ENCODE measurements around the gene FOXN3. TPM values are rescaled to one million over a fixed set of nuclear protein-coding genes. Genes with fewer than 3 reads are reported as not detected.

Gene FOXN3
- total and polyA plus RNA-seq, 2 donors (not counting 3 experiments of a cell fraction or from before 2014, with no cell fraction given), result 16.9 to 41.8 TPM

DNA sequence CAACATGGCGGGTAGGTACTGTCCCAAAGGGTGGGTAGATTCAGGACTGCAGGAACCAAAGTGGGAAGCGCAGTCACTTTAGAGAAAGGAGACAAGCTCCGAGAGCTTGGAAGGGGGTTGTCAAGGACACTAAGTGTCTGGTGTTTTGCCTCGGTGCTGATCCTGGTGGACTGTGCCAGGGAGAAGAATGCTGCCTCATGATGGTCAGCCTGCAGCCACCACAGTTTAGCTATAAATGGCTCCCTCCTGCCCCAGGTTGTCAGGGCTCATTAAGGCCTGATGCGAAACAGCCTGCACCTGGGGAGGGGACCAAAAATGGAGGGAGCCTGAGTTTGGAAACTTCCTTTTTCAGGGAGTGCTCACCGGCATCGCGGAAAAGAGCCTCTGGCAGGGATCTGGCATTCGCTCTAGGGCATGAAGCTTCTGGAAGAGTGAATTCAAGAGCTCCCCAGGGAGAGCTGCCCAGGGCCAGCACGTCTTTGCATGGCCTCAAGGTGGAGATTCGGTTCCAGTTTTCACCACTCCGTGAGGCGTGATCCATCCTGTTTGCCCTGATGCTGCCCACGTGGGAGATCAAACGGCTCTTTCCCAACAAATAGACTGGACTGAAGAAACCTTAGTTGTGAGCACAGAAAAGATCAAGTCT lies 164.0 kb downstream of the FOXN3 start:
- H3K79me2 ChIP-seq (ENCODE audit: control insufficient read depth, insufficient read depth, low read length), result no peaks in the 10 kb centered on the region
- H3K4me1 ChIP-seq (ENCODE audit: control insufficient read depth, extremely low read depth, insufficient read depth, low read length), result no peaks in the 10 kb centered on the region
- H4K20me1 ChIP-seq (replicated peaks; ENCODE audit: control insufficient read depth, extremely low read depth, insufficient read depth, low read length), result no peaks in the 10 kb centered on the region
- ChIA-PET CTCF (no interaction called here), POLR2A (no interaction called here)
- H3K4me2 ChIP-seq (ENCODE audit: insufficient read depth, low read length), result no peak overlapping the region
- DNase-seq (ENCODE audit: low read depth, low spot score) (no peak), FAIRE-seq (no peak)
- dilution Hi-C loops (cut with MboI; ENCODE audit: extremely low pct_ligation_motif_present, low sequenced_read_pairs) (no loop called here), intact Hi-C loops (cut with micrococcal nuclease) (no loop called here)
- no peaks in the 10 kb centered on the region for H3K9me3 ChIP-seq (replicated peaks; ENCODE audit: control insufficient read depth, insufficient read depth, low read length)
- no peak overlapping the region for H3K9ac ChIP-seq (replicated peaks; ENCODE audit: extremely low read depth, insufficient read depth, low read length)
- BruUV-seq (replicated peaks), result no TSS peak
- no peaks in the 10 kb centered on the region for H3K9me1 ChIP-seq (replicated peaks; ENCODE audit: control insufficient read depth, extremely low read depth, insufficient read depth, low read length)
- TF ChIP-seq, protein P1, sequence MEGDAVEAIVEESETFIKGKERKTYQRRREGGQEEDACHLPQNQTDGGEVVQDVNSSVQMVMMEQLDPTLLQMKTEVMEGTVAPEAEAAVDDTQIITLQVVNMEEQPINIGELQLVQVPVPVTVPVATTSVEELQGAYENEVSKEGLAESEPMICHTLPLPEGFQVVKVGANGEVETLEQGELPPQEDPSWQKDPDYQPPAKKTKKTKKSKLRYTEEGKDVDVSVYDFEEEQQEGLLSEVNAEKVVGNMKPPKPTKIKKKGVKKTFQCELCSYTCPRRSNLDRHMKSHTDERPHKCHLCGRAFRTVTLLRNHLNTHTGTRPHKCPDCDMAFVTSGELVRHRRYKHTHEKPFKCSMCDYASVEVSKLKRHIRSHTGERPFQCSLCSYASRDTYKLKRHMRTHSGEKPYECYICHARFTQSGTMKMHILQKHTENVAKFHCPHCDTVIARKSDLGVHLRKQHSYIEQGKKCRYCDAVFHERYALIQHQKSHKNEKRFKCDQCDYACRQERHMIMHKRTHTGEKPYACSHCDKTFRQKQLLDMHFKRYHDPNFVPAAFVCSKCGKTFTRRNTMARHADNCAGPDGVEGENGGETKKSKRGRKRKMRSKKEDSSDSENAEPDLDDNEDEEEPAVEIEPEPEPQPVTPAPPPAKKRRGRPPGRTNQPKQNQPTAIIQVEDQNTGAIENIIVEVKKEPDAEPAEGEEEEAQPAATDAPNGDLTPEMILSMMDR (IDR thresholded peaks at IDR 0.05; ENCODE audit: extremely low read depth in 1 of 2, insufficient read depth in 1 of 2, low read depth in 1 of 2, low read length in 2 of 2), result peak in 1 of 2 donors; percentile 3
- TF ChIP-seq EZH2 (IDR thresholded peaks at IDR 0.05; ENCODE audit: borderline replicate concordance, low read depth, low read length, severe bottlenecking) (no peak), POLR2A (IDR thresholded peaks at IDR 0.05; ENCODE audit: low read depth, low read length) (no peak), FOS (IDR thresholded peaks at IDR 0.05; ENCODE audit: borderline replicate concordance, insufficient read depth, low read length) (no peak)
- no peaks in the 10 kb centered on the region for H3K36me3 ChIP-seq (ENCODE audit: control insufficient read depth in 2 of 2, extremely low read depth in 1 of 2, insufficient read depth in 2 of 2, low read length in 2 of 2)
- no peak overlapping the region for H3K4me3 ChIP-seq (replicated peaks in 1 of 3; ENCODE audit: insufficient read depth in 1 of 3, low read depth in 1 of 3, low read length in 3 of 3)
- H3K27me3 ChIP-seq (ENCODE audit: control insufficient read depth in 2 of 2, insufficient read depth in 2 of 2, low read length in 2 of 2), result no peaks in the 10 kb centered on the region
- H3K27ac ChIP-seq (ENCODE audit: insufficient read depth, low read depth, low read length), result no peak overlapping the region
- no peak overlapping the region for H2AFZ ChIP-seq (ENCODE audit: low read depth, low read length)

DNA sequence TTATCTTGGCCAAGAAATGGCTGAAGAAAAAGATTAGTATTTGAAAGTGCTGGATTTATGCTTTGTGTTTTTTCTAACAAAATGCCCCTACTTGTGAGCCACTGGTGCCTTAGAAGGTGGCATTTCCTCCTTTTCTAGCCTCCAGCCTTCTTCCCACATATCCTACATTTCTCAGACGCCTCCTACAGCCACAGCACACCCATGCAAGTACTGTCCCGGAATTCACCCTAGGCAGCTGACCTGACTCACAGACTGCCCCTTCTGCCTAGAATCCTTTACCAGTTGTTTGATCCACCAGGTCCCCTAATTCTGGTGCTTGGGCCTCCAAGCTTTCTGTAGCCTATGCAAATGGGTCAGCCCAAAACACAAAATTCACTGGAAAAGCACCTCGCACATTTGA lies 166.0 kb downstream of the FOXN3 start:
- H3K9ac ChIP-seq (replicated peaks; ENCODE audit: extremely low read depth, insufficient read depth, low read length), result no peak overlapping the region
- FAIRE-seq, result no peak
- H3K4me1 ChIP-seq (ENCODE audit: control insufficient read depth, extremely low read depth, insufficient read depth, low read length), result no peaks in the 10 kb centered on the region
- no peak overlapping the region for H3K4me2 ChIP-seq (ENCODE audit: insufficient read depth, low read length)
- no peaks in the 10 kb centered on the region for H3K36me3 ChIP-seq (ENCODE audit: control insufficient read depth in 2 of 2, extremely low read depth in 1 of 2, insufficient read depth in 2 of 2, low read length in 2 of 2)
- ChIA-PET POLR2A (no interaction called here), CTCF (no interaction called here)
- no peak for DNase-seq (ENCODE audit: low read depth, low spot score)
- H2AFZ ChIP-seq (ENCODE audit: low read depth, low read length), result no peak overlapping the region
- intact Hi-C loops (cut with micrococcal nuclease) (no loop called here), dilution Hi-C loops (cut with MboI; ENCODE audit: extremely low pct_ligation_motif_present, low sequenced_read_pairs) (no loop called here)
- no peaks in the 10 kb centered on the region for H3K9me1 ChIP-seq (replicated peaks; ENCODE audit: control insufficient read depth, extremely low read depth, insufficient read depth, low read length)
- H3K27me3 ChIP-seq (ENCODE audit: control insufficient read depth in 2 of 2, insufficient read depth in 2 of 2, low read length in 2 of 2), result no peaks in the 10 kb centered on the region
- TF ChIP-seq POLR2AphosphoS5 (IDR thresholded peaks at IDR 0.05; ENCODE audit: insufficient read depth, low read depth, low read length) (no peak), GATA2 (IDR thresholded peaks at IDR 0.05; ENCODE audit: insufficient read depth, insufficient read length, low read depth, low read length) (no peak), MYC (IDR thresholded peaks at IDR 0.05; ENCODE audit: low read depth, low read length) (no peak), POLR2A (IDR thresholded peaks at IDR 0.05; ENCODE audit: low read depth, low read length) (no peak), EZH2 (IDR thresholded peaks at IDR 0.05; ENCODE audit: borderline replicate concordance, low read depth, low read length, severe bottlenecking) (no peak), FOS (IDR thresholded peaks at IDR 0.05; ENCODE audit: borderline replicate concordance, insufficient read depth, low read length) (no peak), JUN (IDR thresholded peaks at IDR 0.05; ENCODE audit: borderline replicate concordance, insufficient read depth, insufficient read length, low read depth) (no peak)
- TF ChIP-seq, protein P2, sequence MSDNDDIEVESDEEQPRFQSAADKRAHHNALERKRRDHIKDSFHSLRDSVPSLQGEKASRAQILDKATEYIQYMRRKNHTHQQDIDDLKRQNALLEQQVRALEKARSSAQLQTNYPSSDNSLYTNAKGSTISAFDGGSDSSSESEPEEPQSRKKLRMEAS (IDR thresholded peaks at IDR 0.05; ENCODE audit: insufficient read depth, insufficient read length), result no peak
- TF ChIP-seq, protein P1 (IDR thresholded peaks at IDR 0.05; ENCODE audit: extremely low read depth in 1 of 2, insufficient read depth in 1 of 2, low read depth in 1 of 2, low read length in 2 of 2), result no peak
- H4K20me1 ChIP-seq (replicated peaks; ENCODE audit: control insufficient read depth, extremely low read depth, insufficient read depth, low read length), result no peaks in the 10 kb centered on the region
- BruUV-seq (replicated peaks), result no TSS peak
- H3K27ac ChIP-seq (ENCODE audit: insufficient read depth, low read depth, low read length), result no peak overlapping the region
- no peak overlapping the region for H3K4me3 ChIP-seq (replicated peaks in 1 of 3; ENCODE audit: insufficient read depth in 1 of 3, low read depth in 1 of 3, low read length in 3 of 3)
- H3K79me2 ChIP-seq (ENCODE audit: control insufficient read depth, insufficient read depth, low read length), result no peaks in the 10 kb centered on the region
- no peaks in the 10 kb centered on the region for H3K9me3 ChIP-seq (replicated peaks; ENCODE audit: control insufficient read depth, insufficient read depth, low read length)
